ENCODE data around the gene USF1.

USF1 gene

GRCh38 chr1:161045736-161046604, at the start of gene USF1:
TSS of gene USF1 (minus strand) at chr1:161045977. CDS start at chr1:161043275, 2,702 bp downstream.
- peak; percentile 76 to 85 (median 80) for DNase-seq (ENCODE audit: low read depth in 2 of 3, low spot score in 2 of 3)

GRCh38 chr1:161095230-161095629, 49.5 kb upstream of the USF1 start:
- DNase-seq (ENCODE audit: low read depth in 2 of 3, low spot score in 2 of 3) = no peak

GRCh38 chr1:161094481-161094880, 48.7 kb upstream of the USF1 start:
- DNase-seq (ENCODE audit: low read depth in 2 of 3, low spot score in 2 of 3) = no peak

- no peak for DNase-seq (ENCODE audit: low read depth in 2 of 3, low spot score in 2 of 3)
Measured at GRCh38 chr1:161092621-161093028, 46.8 kb upstream of the USF1 start.

- DNase-seq (ENCODE audit: low read depth in 2 of 3, low spot score in 2 of 3) = no peak
Measured at GRCh38 chr1:161091796-161092507, 46.2 kb upstream of the USF1 start.

- no peak for DNase-seq (ENCODE audit: low read depth in 2 of 3, low spot score in 2 of 3)
Measured at GRCh38 chr1:161091093-161091492, 45.3 kb upstream of the USF1 start.

- DNase-seq (ENCODE audit: low read depth in 2 of 3, low spot score in 2 of 3) = no peak
Measured at GRCh38 chr1:161090617-161091016, 44.8 kb upstream of the USF1 start.

GRCh38 chr1:161089938-161090337, 44.2 kb upstream of the USF1 start:
- no peak for DNase-seq (ENCODE audit: low read depth in 2 of 3, low spot score in 2 of 3)

GRCh38 chr1:161089251-161089924, 43.6 kb upstream of the USF1 start, which contains the start of gene NECTIN4:
TSS of gene NECTIN4 (minus strand) at chr1:161089558. CDS start at chr1:161089296, 262 bp downstream.
- DNase-seq (ENCODE audit: low read depth in 2 of 3, low spot score in 2 of 3) = no peak

GRCh38 chr1:161088587-161089110, 42.9 kb upstream of the USF1 start:
- DNase-seq (ENCODE audit: low read depth in 2 of 3, low spot score in 2 of 3) = no peak

- no peak for DNase-seq (ENCODE audit: low read depth in 2 of 3, low spot score in 2 of 3)
Measured at GRCh38 chr1:161086457-161086856, 40.7 kb upstream of the USF1 start.

GRCh38 chr1:161085165-161085564, 39.4 kb upstream of the USF1 start:
- DNase-seq (ENCODE audit: low read depth in 2 of 3, low spot score in 2 of 3) = no peak

- no peak for DNase-seq (ENCODE audit: low read depth in 2 of 3, low spot score in 2 of 3)
Measured at GRCh38 chr1:161084597-161084988, 38.8 kb upstream of the USF1 start.

GRCh38 chr1:161083748-161084596, 38.2 kb upstream of the USF1 start:
- DNase-seq (ENCODE audit: low read depth in 2 of 3, low spot score in 2 of 3) = no peak

GRCh38 chr1:161082996-161083747, 37.4 kb upstream of the USF1 start:
- no peak for DNase-seq (ENCODE audit: low read depth in 2 of 3, low spot score in 2 of 3)

GRCh38 chr1:161082483-161082882, 36.7 kb upstream of the USF1 start:
- DNase-seq (ENCODE audit: low read depth in 2 of 3, low spot score in 2 of 3) = no peak

GRCh38 chr1:161081519-161081918, 35.7 kb upstream of the USF1 start:
- no peak for DNase-seq (ENCODE audit: low read depth in 2 of 3, low spot score in 2 of 3)

GRCh38 chr1:161080441-161081405, 34.9 kb upstream of the USF1 start:
- no peak for DNase-seq (ENCODE audit: low read depth in 2 of 3, low spot score in 2 of 3)
